Measurements from ENCODE around the gene ARL15. TPM values are rescaled to one million over a fixed set of nuclear protein-coding genes. Genes with fewer than 3 reads are reported as not detected.

ARL15 gene
- total RNA-seq, 1 experiment from 2014 or later, result 13.0 TPM

GRCh38 chr5:54347221-54347865, 37.0 kb upstream of the ARL15 start:
- no peak overlapping the region for H2BK5ac ChIP-seq (ENCODE audit: insufficient read length, low read length)
- no peak overlapping the region for H2AFZ ChIP-seq (ENCODE audit: low read length)
- H4K8ac ChIP-seq (replicated peaks; ENCODE audit: insufficient read length, low read depth, low read length), result no peak overlapping the region
- no peak overlapping the region for H3K23ac ChIP-seq (ENCODE audit: insufficient read length, low read depth, low read length)
- no peak for TF ChIP-seq CTCF (conservative IDR thresholded peaks at IDR 0.05)
- H4K20me1 ChIP-seq (ENCODE audit: control insufficient read depth, insufficient read depth, insufficient read length), result no peaks in the 10 kb centered on the region
- no peak overlapping the region for H3K27ac ChIP-seq (ENCODE audit: insufficient read length, low read depth, low read length)
- peaks cover 2% of the 10 kb centered on the region in 2 experiments; a peak in 2 of 4 replicates for H3K4me1 Mint-ChIP-seq
- no peak overlapping the region for H3K4me2 ChIP-seq (ENCODE audit: insufficient read depth, insufficient read length, low read length)
- H3K79me1 ChIP-seq (ENCODE audit: insufficient read depth, low read depth, low read length, poor library complexity, severe bottlenecking), result no peaks in the 10 kb centered on the region
- 100% methylated on average over 1 of the region's 5 CpGs for WGBS (ENCODE audit: extremely low coverage, insufficient read length, low lambda C conversion rate)
- no peak overlapping the region for H4K91ac ChIP-seq (ENCODE audit: insufficient read length, low read depth, low read length)
- no peak overlapping the region for H3K14ac ChIP-seq (ENCODE audit: insufficient read depth, low read length)
- no peak overlapping the region for H3K9ac ChIP-seq (ENCODE audit: extremely low read depth, insufficient read length, low read length)
- H3K4me3 Mint-ChIP-seq, result no peak overlapping the region
- H2BK15ac ChIP-seq (ENCODE audit: low read depth, low read length), result no peak overlapping the region
- no peak overlapping the region for H3K27ac Mint-ChIP-seq
- no peaks in the 10 kb centered on the region for H3K79me2 ChIP-seq (ENCODE audit: insufficient read depth, low read length)
- H3K56ac ChIP-seq (ENCODE audit: insufficient read length, low read depth, low read length), result no peak overlapping the region
- peaks cover 7% of the 10 kb centered on the region for H3K9me3 ChIP-seq (ENCODE audit: control insufficient read depth, low read depth, low read length)
- H2BK12ac ChIP-seq (ENCODE audit: insufficient read length, low read depth, low read length), result no peak overlapping the region
- H3K23me2 ChIP-seq (ENCODE audit: insufficient read length, low read depth, low read length, poor library complexity, severe bottlenecking), result no peaks in the 10 kb centered on the region
- no peak overlapping the region for H3K18ac ChIP-seq (ENCODE audit: insufficient read length, low read depth, low read length)
- H3K36me3 Mint-ChIP-seq (ENCODE audit: insufficient read depth in 1 of 3, low read depth in 3 of 3), result peaks cover 5 to 30% (median 23%) of the 10 kb centered on the region in 3 experiments; a peak in 5 of 7 replicates
- H3K27me3 ChIP-seq (ENCODE audit: insufficient read depth, low read length), result no peaks in the 10 kb centered on the region
- no peaks in the 10 kb centered on the region for H3K27me3 Mint-ChIP-seq (ENCODE audit: low read depth)
- H3T11ph ChIP-seq (ENCODE audit: low read length), result no peak overlapping the region
- no peak for DNase-seq
- no peak overlapping the region for H2BK120ac ChIP-seq (ENCODE audit: low read depth, low read length, poor library complexity, severe bottlenecking)
- H3K4me1 ChIP-seq (ENCODE audit: insufficient read depth, low read length), result no peaks in the 10 kb centered on the region
- H3K9me3 Mint-ChIP-seq, result peaks cover 50 to 57% of the 10 kb centered on the region in 2 experiments
- no peak overlapping the region for H2BK20ac ChIP-seq (ENCODE audit: low read depth, low read length, poor library complexity, severe bottlenecking)
- H4K5ac ChIP-seq (ENCODE audit: insufficient read length, low read depth, low read length), result no peak overlapping the region
- no peak overlapping the region for H3K4ac ChIP-seq (ENCODE audit: low read depth, low read length)
- H2AK5ac ChIP-seq (ENCODE audit: insufficient read length, low read length), result no peak overlapping the region
